Smooth muscle cell (in vitro differentiated cells): ENCODE results near the gene VCP. TPM values are rescaled to one million over a fixed set of nuclear protein-coding genes. Genes with fewer than 3 reads are reported as not detected.
"Not testable (repeated sequence)": the region's sequence is repeated elsewhere in the genome, so short reads cannot be mapped to it uniquely, and the experiment has no call there.

Experiments
- DNase-seq: peaks from one replicate; lab custom pipeline; 2025; ENCODE audit not compliant: unreplicated experiment; lab: John Stamatoyannopoulos, UW
- H2AFZ ChIP-seq: fragments of 200-600 bp; sonication (generic); 2 replicates; pipeline ENCODE4 v1.6.0; 2016; ENCODE audit warnings: antibody characterized with exemption, low read depth, mild to moderate bottlenecking
- H3F3A ChIP-seq: fragments of 200-600 bp; sonication (generic); 2 replicates; pipeline ENCODE4 v1.6.0; 2017; ENCODE audit warnings: antibody characterized with exemption, low read depth
- H3K27ac ChIP-seq: fragments of 200-600 bp; sonication (generic); 2 replicates; pipeline ENCODE4 v1.5.1; 2016; ENCODE audit warnings: low read depth, mild to moderate bottlenecking
- H3K27me3 ChIP-seq: fragments of 200-600 bp; sonication (generic); 2 replicates; pipeline ENCODE4 v1.6.1; 2016; ENCODE audit warnings: low read depth, mild to moderate bottlenecking
- H3K36me3 ChIP-seq: fragments of 200-600 bp; sonication (generic); 2 replicates; pipeline ENCODE4 v1.5.1; 2016; ENCODE audit warnings: low read depth
- H3K4me1 ChIP-seq: fragments of 200-600 bp; sonication (generic); 2 replicates; pipeline ENCODE4 v1.5.1; 2016; ENCODE audit warnings: low read depth
- H3K4me2 ChIP-seq: fragments of 200-600 bp; sonication (generic); 2 replicates; pipeline ENCODE4 v1.6.0; 2016; ENCODE audit warnings: mild to moderate bottlenecking
- H3K4me3 ChIP-seq: fragments of 200-600 bp; sonication (generic); 2 replicates; pipeline ENCODE4 v1.5.1; 2016; ENCODE audit warnings: mild to moderate bottlenecking
- H3K79me2 ChIP-seq: fragments of 200-600 bp; sonication (generic); 2 replicates; pipeline ENCODE4 v1.6.0; 2016; ENCODE audit warnings: low read depth, mild to moderate bottlenecking
- H3K9ac ChIP-seq: fragments of 200-600 bp; sonication (generic); 2 replicates; pipeline ENCODE4 v1.6.0; 2016; ENCODE audit warnings: low read depth
- H3K9me3 ChIP-seq: fragments of 200-600 bp; sonication (generic); replicated peaks from 2 replicates; pipeline ENCODE4 v1.5.1; 2016; ENCODE audit warnings: low read depth
- H4K20me1 ChIP-seq: fragments of 200-600 bp; sonication (generic); 2 replicates; pipeline ENCODE4 v1.6.0; 2016; ENCODE audit warnings: low read depth
- CTCF ChIP-seq: fragments of 200-600 bp; sonication (generic); IDR thresholded peaks from 2 replicates; pipeline ENCODE4 v1.5.1; 2017; ENCODE audit warnings: borderline replicate concordance, mild to moderate bottlenecking, antibody characterized with exemption; ENCODE audit not compliant: insufficient read depth, poor library complexity, severe bottlenecking
- WGBS: methylation state at CpG from one replicate; pipeline ENCODE4 v1.1.7; 2016; ENCODE audit warnings: low lambda C conversion rate; 5-methylcytosine and 5-hydroxymethylcytosine counted together
- polyA plus RNA-seq: library from polyadenylated mRNA; unstranded; fragments of >200 nt; fragmentation: Nextera tagmentation; extraction: Ambion mirVana; gene quantifications from 2 replicates; pipeline ENCODE4 v1.2.1, GENCODE V29; 2016
- total RNA-seq: library from RNA; depleted of rRNA; stranded (reverse); fragments of >200 nt; gene quantifications from 2 replicates; pipeline ENCODE4 v1.2.3, GENCODE V29; 2014

Gene VCP
- total and polyA plus RNA-seq, 2 experiments from 2014 or later: 207 to 314 TPM

GRCh38 chr9:35027860-35028259 is 44.6 kb downstream of the VCP start:
- Histone ChIP-seq H2AFZ (no peak overlapping the region), H3K4me3 (no peak overlapping the region), H3K4me1 (peaks cover 8% of the 10 kb centered on the region), H3K79me2 (no peaks in the 10 kb centered on the region), H4K20me1 (no peaks in the 10 kb centered on the region), H3K4me2 (no peak overlapping the region), H3K27me3 (no peaks in the 10 kb centered on the region), H3K27ac (peak overlapping the region; percentile 57), H3K9ac (no peak overlapping the region), H3K9me3 (no peaks in the 10 kb centered on the region), H3K36me3 (no peaks in the 10 kb centered on the region), H3F3A (peaks cover 15% of the 10 kb centered on the region)
- no peak for DNase-seq
- no peak for TF ChIP-seq CTCF
- 63% methylated on average over 1 of the region's 1 CpG for WGBS

GRCh38 chr9:35027374-35027773 is 45.1 kb downstream of the VCP start:
- WGBS: 97% methylated on average over 1 of the region's 1 CpG
- no peaks in the 10 kb centered on the region for H4K20me1 ChIP-seq
- no peaks in the 10 kb centered on the region for H3K9me3 ChIP-seq
- H3K27me3 ChIP-seq: no peaks in the 10 kb centered on the region
- TF ChIP-seq CTCF: no peak
- H3K79me2 ChIP-seq: no peaks in the 10 kb centered on the region
- H3F3A ChIP-seq: peaks cover 15% of the 10 kb centered on the region
- no peak overlapping the region for H3K9ac ChIP-seq
- H3K4me2 ChIP-seq: no peak overlapping the region
- peak overlapping the region; percentile 57 for H3K27ac ChIP-seq
- H3K36me3 ChIP-seq: no peaks in the 10 kb centered on the region
- no peak for DNase-seq
- peaks cover 8% of the 10 kb centered on the region for H3K4me1 ChIP-seq
- no peak overlapping the region for H3K4me3 ChIP-seq
- no peak overlapping the region for H2AFZ ChIP-seq

DNA sequence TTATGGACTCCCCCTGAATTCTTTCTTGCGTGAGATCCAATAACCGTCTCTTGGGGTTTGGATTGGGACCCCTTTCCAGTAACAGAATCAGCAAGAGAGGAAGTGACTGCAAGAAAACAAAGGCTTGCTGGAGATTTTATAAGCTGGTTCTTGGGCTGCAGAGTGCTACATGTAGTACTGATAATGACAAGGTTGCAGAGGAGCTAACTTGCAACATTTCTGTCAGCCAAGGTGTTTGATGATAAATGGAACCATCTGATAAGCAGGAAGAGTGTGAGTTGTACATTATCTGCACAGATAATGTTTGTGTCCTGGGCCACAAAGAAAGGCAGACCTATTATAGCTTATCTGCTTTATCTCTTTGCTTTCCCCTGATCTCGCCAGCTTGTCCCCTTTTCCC is 45.8 kb downstream of the VCP start:
- Histone ChIP-seq H2AFZ (no peak overlapping the region), H3K27me3 (no peaks in the 10 kb centered on the region), H3K36me3 (no peaks in the 10 kb centered on the region), H4K20me1 (no peaks in the 10 kb centered on the region), H3K4me3 (no peak overlapping the region), H3K4me2 (peak overlapping the region; percentile 38), H3F3A (peaks cover 15% of the 10 kb centered on the region), H3K9me3 (no peaks in the 10 kb centered on the region), H3K9ac (no peak overlapping the region), H3K27ac (peak overlapping the region; percentile 57), H3K79me2 (no peaks in the 10 kb centered on the region), H3K4me1 (peaks cover 8% of the 10 kb centered on the region)
- TF ChIP-seq CTCF: no peak
- 68% methylated on average over 3 of the region's 3 CpGs for WGBS
- DNase-seq: no peak

GRCh38 chr9:35023443-35023842 is 49.0 kb downstream of the VCP start:
- not testable (repeated sequence) for H4K20me1 ChIP-seq, H3K27ac ChIP-seq, H3K4me3 ChIP-seq, H3K9ac ChIP-seq, H3K4me1 ChIP-seq, H3K27me3 ChIP-seq, H3K9me3 ChIP-seq, H3K4me2 ChIP-seq, H2AFZ ChIP-seq, DNase-seq, H3K79me2 ChIP-seq
- H3K36me3 ChIP-seq: peaks cover 16% of the 10 kb centered on the region
- 38% methylated on average over 5 of the region's 5 CpGs for WGBS
- peaks cover 15% of the 10 kb centered on the region for H3F3A ChIP-seq
